ENCODE results near the gene CANT1. TPM values are rescaled to one million over a fixed set of nuclear protein-coding genes. Genes with fewer than 3 reads are reported as not detected.

CANT1 gene
- total RNA-seq, 2 donors from 2014 or later: 65.7 to 72.3 TPM

DNA sequence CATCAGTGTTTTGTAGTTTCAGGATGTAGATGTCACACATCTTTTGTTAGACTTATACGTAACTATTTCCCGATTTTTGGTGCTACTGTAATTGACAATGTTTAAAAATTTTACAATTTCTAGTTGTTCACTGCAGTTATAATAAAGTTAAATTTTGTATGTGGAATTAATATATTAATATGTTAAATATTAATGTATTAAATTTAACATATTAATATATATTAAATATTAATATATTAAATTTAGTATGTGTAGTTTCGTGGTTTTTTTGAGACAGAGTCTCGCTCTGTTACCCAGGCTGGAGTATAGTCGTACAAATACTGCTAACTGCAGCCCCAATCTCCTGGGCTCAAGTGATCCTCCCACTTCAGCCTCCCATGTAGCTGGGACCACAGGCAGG is 24.2 kb downstream of the CANT1 start:
- no peak overlapping the region for H3K4me3 Mint-ChIP-seq
- H3K9me3 Mint-ChIP-seq: no peaks in the 10 kb centered on the region
- peaks cover 8 to 9% of the 10 kb centered on the region in 2 donors for H3K4me1 Mint-ChIP-seq (ENCODE audit: low read depth in 2 of 2)
- H3K27ac Mint-ChIP-seq: no peak overlapping the region
- no peak for ATAC-seq
- no peaks in the 10 kb centered on the region for H3K27me3 Mint-ChIP-seq
- no peaks in the 10 kb centered on the region for H3K36me3 Mint-ChIP-seq
- no peak for DNase-seq (ENCODE audit: low spot score)

GRCh38 chr17:78981010-78981888 is 28.3 kb downstream of the CANT1 start:
- no peak for ATAC-seq
- Mint-ChIP-seq H3K4me1 (ENCODE audit: low read depth in 2 of 2) (peaks cover 3 to 5% of the 10 kb centered on the region in 2 donors), H3K27ac (no peak overlapping the region)

DNA sequence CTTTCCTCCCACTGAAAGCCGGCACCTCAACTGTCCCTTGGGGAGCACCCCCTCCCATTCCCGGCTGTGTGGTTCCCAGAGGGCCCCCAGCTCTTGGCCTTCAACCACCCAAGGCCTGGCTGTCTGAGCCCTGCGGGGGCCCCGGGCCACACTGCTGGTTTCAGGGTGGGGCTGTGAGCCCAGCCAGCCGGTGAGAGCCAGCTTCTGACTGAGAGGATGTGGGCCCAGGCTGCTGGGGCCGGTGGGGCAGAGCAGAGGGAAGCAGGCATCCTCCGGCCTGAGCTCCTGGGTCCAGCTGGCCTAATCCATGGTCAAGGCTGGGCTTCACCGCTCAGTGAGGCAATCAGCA is 29.0 kb downstream of the CANT1 start:
- Mint-ChIP-seq H3K27me3 (no peaks in the 10 kb centered on the region), H3K27ac (no peak overlapping the region), H3K4me1 (ENCODE audit: low read depth in 2 of 2) (no peaks in the 10 kb centered on the region), H3K36me3 (no peaks in the 10 kb centered on the region), H3K9me3 (no peaks in the 10 kb centered on the region), H3K4me3 (no peak overlapping the region)
- ATAC-seq: peak in 1 of 2 donors; percentile 7
- no peak for DNase-seq (ENCODE audit: low spot score)

More at GRCh38 chr17:78981010-78981888, 28.3 kb downstream of the CANT1 start:
- H3K27me3 Mint-ChIP-seq: no peaks in the 10 kb centered on the region
- H3K4me3 Mint-ChIP-seq: no peak overlapping the region
- no peaks in the 10 kb centered on the region for H3K36me3 Mint-ChIP-seq
- no peak for DNase-seq (ENCODE audit: low spot score)
- H3K9me3 Mint-ChIP-seq: no peaks in the 10 kb centered on the region

GRCh38 chr17:78979780-78980623 is 29.6 kb downstream of the CANT1 start, which contains the start of gene LGALS3BP:
TSS of gene LGALS3BP (minus strand) at chr17:78979923. CDS start at chr17:78977191, 2,732 bp downstream.
- Mint-ChIP-seq H3K9me3 (no peaks in the 10 kb centered on the region), H3K36me3 (no peaks in the 10 kb centered on the region), H3K27me3 (no peaks in the 10 kb centered on the region), H3K4me1 (ENCODE audit: low read depth in 2 of 2) (no peaks in the 10 kb centered on the region), H3K4me3 (no peak within 1 kb of the TSS), H3K27ac (no peak within 1 kb of the TSS)
- ATAC-seq: peak in 1 of 2 donors; percentile 33
- DNase-seq (ENCODE audit: low spot score): no peak

DNA sequence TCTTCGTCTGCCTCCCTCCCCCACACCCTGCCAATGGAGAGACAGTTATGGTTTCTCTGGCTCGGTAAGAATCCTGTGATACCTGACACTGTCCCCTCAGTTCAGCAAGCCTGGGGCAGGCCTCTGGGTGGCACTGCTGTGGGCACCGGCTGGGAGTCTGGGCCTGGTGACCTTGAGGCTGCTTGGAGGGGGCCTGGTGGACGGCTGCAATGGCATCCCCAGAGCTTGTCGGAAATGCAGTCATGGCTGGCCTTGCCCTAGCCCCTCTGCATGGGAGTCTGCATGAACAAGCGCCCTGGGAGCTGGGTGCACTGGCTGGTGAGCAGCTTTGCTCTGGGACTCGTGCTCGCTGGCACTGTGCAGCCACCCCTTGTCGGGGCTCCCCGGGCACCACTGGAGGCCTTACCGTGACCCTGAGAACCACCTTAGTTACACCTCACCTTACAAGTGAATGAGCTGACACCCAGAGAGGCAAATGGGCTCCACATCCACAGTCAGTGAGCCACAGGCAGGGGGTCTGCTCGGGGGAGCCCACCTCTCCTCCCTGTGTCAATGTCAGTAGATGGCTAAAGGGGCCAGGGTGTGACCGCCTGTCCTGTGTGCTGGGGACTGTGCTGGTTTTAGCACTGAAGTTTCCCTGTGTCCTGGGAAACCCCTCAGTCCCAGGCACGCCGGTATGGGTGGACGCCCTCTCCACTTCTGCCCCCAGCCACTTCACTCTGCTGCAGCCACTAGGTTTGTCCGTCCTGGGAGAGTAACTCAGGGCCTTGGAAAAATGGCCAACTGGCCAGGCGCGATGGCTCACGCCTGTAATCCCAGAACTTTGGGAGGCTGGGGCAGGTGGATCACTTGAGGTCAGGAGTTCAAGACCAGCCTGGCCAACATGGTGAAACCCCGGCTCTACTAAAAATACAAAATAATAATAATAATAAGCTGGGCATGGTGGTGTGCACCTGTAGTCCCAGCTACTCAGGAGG is 31.3 kb downstream of the CANT1 start:
- Mint-ChIP-seq H3K4me3 (no peak overlapping the region), H3K36me3 (no peaks in the 10 kb centered on the region), H3K9me3 (no peaks in the 10 kb centered on the region), H3K27me3 (no peaks in the 10 kb centered on the region), H3K27ac (no peak overlapping the region), H3K4me1 (ENCODE audit: low read depth in 2 of 2) (no peaks in the 10 kb centered on the region)
- no peak for DNase-seq (ENCODE audit: low spot score)
- ATAC-seq: no peak

- DNase-seq (ENCODE audit: low spot score) (no peak), ATAC-seq (no peak)
- Mint-ChIP-seq H3K4me3 (no peak overlapping the region), H3K27ac (no peak overlapping the region), H3K27me3 (no peaks in the 10 kb centered on the region), H3K4me1 (ENCODE audit: low read depth in 2 of 2) (no peaks in the 10 kb centered on the region), H3K9me3 (no peaks in the 10 kb centered on the region), H3K36me3 (no peaks in the 10 kb centered on the region)
Observed at GRCh38 chr17:78977681-78977943, 32.0 kb downstream of the CANT1 start.

DNA sequence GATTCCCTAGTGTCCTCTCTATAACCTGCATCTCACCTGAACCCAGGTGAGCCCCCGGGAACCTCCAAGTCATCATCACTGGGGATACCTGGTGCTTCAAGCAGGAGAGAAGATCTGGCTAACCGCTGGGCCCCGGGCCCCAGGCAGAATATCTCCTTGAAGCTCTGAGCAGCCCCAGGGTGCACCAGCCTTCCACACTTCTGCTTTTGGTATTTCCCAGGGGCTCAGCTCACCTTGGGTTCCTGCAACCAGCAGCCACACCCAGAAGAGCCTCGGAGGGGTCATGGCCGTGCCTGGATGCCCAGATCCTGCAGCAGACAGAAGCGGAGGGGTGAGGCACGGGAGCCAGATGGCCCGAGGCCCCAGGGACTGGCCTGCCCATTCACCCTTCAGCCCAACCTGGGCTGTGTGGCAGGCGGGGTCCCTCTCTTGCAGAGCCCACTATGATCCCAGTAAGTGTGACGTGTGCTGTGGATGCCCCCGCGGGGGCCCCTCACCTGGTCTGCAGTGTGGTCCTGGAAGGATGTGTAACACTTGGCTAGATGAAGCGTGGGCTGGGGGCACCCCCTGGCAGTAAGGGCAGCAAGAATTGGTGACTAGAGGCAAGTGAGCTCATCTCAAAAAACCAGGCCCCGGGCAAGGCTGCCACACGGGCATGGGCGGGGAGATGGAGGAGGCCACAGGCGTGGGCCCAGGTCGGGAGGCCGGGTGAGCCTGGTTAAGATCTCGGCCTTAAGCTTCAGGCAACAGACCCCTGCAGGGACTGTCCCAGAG is 32.5 kb downstream of the CANT1 start:
- ATAC-seq: no peak
- no peaks in the 10 kb centered on the region for H3K9me3 Mint-ChIP-seq
- no peaks in the 10 kb centered on the region for H3K4me1 Mint-ChIP-seq (ENCODE audit: low read depth in 2 of 2)

DNA sequence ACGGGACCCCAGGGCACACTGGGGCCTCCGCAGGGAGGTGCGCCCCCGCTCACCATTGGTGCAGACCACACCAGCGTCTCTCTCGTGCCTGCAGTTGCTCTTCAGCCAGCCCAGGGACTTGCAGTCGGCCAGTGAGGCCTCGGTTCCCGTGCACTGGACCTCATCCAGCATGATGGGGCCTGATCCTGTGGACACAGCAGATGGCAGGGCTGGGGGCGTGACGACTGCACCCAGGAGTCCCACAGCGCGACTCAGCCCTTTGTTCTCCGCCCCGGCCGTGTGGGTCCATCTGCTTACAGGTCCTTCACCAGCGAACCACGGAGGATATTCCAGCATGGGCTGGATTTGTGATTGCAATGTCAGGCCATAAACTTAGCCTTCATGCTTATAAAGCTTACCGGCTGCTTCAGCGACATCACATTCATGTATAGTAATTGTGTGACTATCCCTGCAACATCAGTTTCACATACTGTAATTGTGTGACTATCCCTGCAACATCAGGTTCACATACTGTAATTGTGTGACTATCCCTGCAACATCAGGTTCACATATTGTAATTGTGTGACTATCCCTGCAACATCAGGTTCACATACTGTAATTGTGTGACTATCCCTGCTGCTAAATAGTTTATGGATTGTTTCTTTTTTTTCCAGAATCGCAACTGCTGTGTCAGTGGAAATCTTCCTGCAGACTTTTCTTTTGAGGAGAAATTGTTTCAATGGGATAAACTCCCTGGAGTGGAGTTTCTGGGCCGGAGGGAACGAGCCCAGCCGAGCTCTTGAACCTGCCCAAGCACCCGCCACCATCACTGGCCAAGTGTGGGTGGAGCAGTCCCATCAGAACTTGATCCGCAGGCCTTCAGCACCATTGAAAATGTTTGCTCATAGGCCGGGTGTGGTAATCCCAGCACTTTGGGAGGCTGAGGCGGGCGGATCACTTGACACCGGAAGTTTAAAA is 34.7 kb downstream of the CANT1 start:
- Mint-ChIP-seq H3K27me3 (no peaks in the 10 kb centered on the region), H3K4me3 (no peak overlapping the region), H3K4me1 (ENCODE audit: low read depth in 2 of 2) (peaks cover 5 to 7% of the 10 kb centered on the region in 2 donors), H3K36me3 (no peaks in the 10 kb centered on the region), H3K9me3 (no peaks in the 10 kb centered on the region), H3K27ac (no peak overlapping the region)
- ATAC-seq (no peak), DNase-seq (ENCODE audit: low spot score) (no peak)

More for the DNA sequence above, 32.5 kb downstream of the CANT1 start:
- Mint-ChIP-seq H3K4me3 (no peak overlapping the region), H3K27ac (no peak overlapping the region), H3K27me3 (no peaks in the 10 kb centered on the region), H3K36me3 (no peaks in the 10 kb centered on the region)
- DNase-seq (ENCODE audit: low spot score): no peak

DNA sequence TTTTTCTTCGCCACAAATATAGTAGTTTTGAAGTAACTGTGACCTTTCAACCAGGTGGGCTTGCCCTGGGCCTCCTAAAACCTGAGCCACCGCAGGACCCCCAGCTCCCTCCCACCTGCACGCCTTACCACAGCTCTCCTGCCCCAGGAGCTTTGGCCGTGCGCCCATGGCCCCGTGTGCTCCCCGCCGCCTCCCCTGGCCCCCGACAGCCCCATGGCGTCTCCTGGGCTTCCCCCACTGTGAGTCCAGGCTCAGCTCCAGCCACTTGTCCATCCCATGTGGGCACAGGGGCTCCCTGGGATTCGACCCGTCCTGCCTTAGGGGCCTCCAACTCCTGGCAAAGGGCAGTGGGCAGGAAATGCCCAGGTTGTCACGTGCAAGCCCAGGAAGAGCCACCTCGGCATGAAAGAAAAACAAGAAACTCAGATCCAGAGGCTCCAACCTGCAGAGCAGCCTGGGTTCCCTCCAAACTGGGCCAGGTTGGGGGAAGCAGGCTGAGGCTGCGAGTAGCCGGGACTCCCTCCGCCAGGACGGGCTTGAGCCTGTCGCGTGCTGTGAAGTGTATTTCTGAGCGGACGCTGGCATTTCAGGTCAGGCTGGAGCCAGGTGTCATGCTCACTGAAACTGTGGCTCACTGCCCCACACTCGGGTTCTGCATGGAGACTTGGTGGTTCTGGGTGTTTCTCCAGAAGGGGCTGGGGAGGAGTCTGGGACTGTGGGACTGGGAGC is 35.6 kb downstream of the CANT1 start:
- ATAC-seq (no peak), DNase-seq (ENCODE audit: low spot score) (no peak)
- H3K27ac Mint-ChIP-seq: no peak overlapping the region
- no peaks in the 10 kb centered on the region for H3K9me3 Mint-ChIP-seq
- peaks cover 5 to 7% of the 10 kb centered on the region in 2 donors for H3K4me1 Mint-ChIP-seq (ENCODE audit: low read depth in 2 of 2)
- H3K4me3 Mint-ChIP-seq: no peak overlapping the region
- no peaks in the 10 kb centered on the region for H3K27me3 Mint-ChIP-seq
- no peaks in the 10 kb centered on the region for H3K36me3 Mint-ChIP-seq

DNA sequence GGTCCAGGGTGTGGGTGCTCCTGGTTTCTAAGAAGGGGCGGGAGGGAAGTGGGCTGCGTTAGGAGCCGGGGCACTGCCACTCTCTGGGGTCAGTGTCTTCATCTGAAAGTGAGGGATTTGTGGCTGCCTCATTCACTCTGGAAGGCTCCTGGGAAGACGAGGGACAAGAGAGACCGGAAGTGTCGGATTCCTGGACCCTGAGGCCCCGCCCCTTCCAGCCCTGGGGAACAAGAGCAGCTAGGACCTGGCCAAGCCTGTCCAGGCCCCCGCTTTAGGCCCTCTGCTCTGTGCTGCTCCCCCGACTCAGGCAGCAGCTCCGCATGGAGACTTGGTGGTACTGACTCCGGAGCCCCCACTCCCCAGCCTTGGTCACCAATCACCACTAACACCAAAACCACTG is 36.4 kb downstream of the CANT1 start:
- H3K27ac Mint-ChIP-seq: no peak overlapping the region
- no peaks in the 10 kb centered on the region for H3K27me3 Mint-ChIP-seq
- H3K36me3 Mint-ChIP-seq: no peaks in the 10 kb centered on the region
- H3K9me3 Mint-ChIP-seq: no peaks in the 10 kb centered on the region
- no peak overlapping the region for H3K4me3 Mint-ChIP-seq
- peaks cover 5 to 7% of the 10 kb centered on the region in 2 donors for H3K4me1 Mint-ChIP-seq (ENCODE audit: low read depth in 2 of 2)
- ATAC-seq (no peak), DNase-seq (ENCODE audit: low spot score) (no peak)

- DNase-seq (ENCODE audit: low spot score): no peak
- H3K4me3 Mint-ChIP-seq: no peak overlapping the region
- no peaks in the 10 kb centered on the region for H3K27me3 Mint-ChIP-seq
- H3K36me3 Mint-ChIP-seq: no peaks in the 10 kb centered on the region
- no peak for ATAC-seq
- H3K9me3 Mint-ChIP-seq: no peaks in the 10 kb centered on the region
- peaks cover 5 to 7% of the 10 kb centered on the region in 2 donors for H3K4me1 Mint-ChIP-seq (ENCODE audit: low read depth in 2 of 2)
- no peak overlapping the region for H3K27ac Mint-ChIP-seq
Observed at GRCh38 chr17:78972507-78973105, 37.0 kb downstream of the CANT1 start.
